LNCaP clone FGC (cell line): ENCODE data around the gene NRCAM.

ENCODE experiments used
- DNase-seq: peaks from one replicate; pipeline ENCODE4 v3.0.0-alpha.2; 2011; ENCODE audit warnings: low read depth
- H3K4me3 ChIP-seq: 2 replicates; pipeline ENCODE4 v1.5.1; 2011; ENCODE audit warnings: mild to moderate bottlenecking, low read depth, low read length, control low read depth
- TF ChIP-seq, protein P1 (sequence below): IDR thresholded peaks from 2 replicates; pipeline ENCODE4 v1.5.1; 2012; ENCODE audit warnings: mild to moderate bottlenecking; ENCODE audit not compliant: control insufficient read depth, insufficient read depth; ENCODE audit errors: extremely low read depth

The NRCAM gene

DNA sequence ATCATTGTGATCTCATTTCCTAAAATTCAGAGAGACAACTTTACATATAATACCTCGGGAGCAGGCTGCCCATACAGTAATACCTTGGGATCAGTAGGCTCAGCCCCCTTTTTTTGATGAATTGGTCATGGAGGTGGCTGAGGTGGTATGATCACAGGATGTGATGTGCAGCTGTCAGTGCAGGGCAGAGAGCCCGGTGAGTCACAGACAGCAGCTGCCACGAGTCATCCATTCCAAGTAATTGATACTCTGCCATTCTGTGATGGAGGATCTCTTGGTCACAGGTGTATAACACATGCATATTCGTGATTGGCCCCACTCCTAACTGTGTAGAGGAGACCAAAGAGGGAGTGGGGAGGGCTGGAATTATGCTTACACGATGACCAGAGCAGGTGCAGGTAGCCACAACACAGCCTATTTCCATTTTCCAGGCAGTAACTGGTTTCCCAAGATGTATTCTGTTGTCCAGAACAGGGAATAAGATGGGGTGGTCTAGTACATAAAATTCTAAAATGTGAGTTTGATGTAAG, 14.1 kb downstream of the NRCAM start:
- TF ChIP-seq, protein P1, sequence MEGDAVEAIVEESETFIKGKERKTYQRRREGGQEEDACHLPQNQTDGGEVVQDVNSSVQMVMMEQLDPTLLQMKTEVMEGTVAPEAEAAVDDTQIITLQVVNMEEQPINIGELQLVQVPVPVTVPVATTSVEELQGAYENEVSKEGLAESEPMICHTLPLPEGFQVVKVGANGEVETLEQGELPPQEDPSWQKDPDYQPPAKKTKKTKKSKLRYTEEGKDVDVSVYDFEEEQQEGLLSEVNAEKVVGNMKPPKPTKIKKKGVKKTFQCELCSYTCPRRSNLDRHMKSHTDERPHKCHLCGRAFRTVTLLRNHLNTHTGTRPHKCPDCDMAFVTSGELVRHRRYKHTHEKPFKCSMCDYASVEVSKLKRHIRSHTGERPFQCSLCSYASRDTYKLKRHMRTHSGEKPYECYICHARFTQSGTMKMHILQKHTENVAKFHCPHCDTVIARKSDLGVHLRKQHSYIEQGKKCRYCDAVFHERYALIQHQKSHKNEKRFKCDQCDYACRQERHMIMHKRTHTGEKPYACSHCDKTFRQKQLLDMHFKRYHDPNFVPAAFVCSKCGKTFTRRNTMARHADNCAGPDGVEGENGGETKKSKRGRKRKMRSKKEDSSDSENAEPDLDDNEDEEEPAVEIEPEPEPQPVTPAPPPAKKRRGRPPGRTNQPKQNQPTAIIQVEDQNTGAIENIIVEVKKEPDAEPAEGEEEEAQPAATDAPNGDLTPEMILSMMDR = no peak
- DNase-seq = no peak
- H3K4me3 ChIP-seq = no peak overlapping the region

DNA sequence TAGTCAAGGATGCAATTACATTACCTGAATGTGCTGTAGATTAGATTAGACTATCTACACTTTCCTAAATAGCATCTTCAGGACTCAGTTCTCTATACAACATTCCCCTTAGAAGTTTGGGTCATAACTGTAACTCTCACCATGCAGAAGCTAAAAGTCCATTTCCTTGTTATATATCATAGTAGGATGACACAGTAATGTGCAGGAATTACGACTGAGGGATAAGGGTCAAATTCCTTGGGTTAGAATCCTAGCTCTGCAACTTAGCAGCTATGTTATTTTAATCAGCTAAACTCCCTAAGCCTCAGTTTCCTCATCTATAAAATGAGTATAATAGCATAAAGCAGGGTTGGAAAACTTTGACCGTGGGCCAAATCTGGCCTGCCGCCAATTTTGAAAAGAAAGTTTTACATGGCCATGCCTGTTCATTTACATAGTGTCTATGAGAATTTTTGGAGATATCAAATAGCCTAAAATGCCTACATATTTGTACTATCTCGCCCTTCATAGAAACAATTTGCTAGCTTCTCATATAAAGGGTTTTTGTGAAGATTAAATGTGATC, 14.8 kb downstream of the NRCAM start:
- DNase-seq = no peak
- H3K4me3 ChIP-seq = no peak overlapping the region
- TF ChIP-seq, protein P1 = no peak

DNA sequence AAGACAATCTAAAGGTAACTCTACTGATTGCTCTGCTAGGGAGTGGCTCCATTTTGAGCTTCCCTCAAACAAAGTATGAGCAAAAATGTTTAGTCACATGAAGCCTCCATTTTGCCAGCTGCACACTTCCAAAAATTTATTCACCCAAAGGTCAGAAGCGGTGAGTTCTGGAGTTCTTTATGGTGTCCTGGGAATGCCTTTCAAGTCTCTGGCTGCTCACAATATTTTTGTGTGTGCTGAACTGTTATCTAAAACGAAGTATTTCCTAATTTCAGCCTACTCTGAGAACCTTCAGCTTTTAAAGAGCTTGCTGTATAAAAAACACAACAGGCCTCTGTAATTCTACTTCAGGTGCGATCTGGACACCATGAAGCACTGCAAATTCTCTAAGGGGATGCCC, 15.6 kb downstream of the NRCAM start:
- H3K4me3 ChIP-seq = no peak overlapping the region
- no peak for DNase-seq
- TF ChIP-seq, protein P1 = no peak

DNA sequence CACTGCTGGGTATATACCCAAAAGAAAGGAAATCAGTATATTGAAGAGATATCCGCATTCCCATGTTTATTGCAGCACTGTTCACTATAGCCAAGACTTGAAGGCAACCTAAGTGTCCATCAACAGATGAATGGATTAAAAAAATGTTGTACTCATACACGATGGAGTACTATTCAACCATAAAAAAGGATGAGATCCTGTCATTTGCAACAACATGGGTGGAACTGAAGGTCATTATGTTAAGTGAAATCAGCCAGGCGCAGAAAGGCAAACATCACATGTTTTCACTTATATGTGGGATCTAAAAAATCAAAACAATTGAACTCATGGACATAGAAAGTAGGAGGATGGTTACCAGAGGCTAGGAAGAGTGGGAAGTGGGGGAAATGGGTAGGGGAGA, 19.3 kb downstream of the NRCAM start:
- TF ChIP-seq, protein P1 = no peak
- no peak for DNase-seq
- no peak overlapping the region for H3K4me3 ChIP-seq

DNA sequence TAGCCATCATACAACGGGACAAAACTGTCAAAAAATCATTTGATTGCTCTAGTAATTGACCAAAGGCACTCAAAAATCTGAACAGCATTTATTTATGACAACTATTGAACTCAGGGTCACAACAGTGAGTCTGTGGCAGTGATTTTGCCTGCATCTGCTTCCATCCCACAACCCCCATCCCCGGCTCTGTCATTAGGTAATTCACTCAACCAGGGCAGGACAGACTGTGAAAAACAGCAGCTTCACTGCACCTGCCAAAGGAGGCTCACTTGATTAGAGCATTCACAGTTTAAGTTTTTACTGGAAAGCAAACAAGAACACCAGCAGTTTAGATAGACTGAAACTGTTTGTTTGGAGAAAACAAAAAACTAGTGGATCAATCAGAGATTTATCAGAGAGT, 22.2 kb downstream of the NRCAM start:
- no peak overlapping the region for H3K4me3 ChIP-seq
- TF ChIP-seq, protein P1 = no peak
- no peak for DNase-seq

DNA sequence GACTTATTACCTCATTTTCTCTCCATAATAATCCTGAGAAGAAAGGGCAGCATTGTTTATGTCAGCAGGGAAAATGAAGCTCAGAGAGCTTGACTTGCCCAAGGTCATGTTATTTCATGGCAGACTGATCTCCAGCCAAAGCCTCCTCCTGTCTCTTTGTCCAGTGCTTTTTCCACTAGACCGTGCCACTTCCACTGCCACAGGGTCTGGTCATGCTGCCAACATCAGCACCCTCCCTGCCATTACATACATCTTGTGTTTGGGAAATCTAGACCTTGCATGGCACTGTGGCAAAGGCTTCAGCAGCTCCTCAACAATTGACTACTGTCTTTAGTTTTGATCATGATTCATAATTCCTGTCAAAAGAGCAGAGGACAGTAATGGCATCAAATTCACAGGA, 25.1 kb downstream of the NRCAM start:
- DNase-seq = no peak
- no peak overlapping the region for H3K4me3 ChIP-seq

More for the DNA sequence above, 25.1 kb downstream of the NRCAM start:
- TF ChIP-seq, protein P1 = no peak
